Thymus (tissue), 11 donors: ENCODE measurements around the gene ATP2B2. TPM values are rescaled to one million over a fixed set of nuclear protein-coding genes. Genes with fewer than 3 reads are reported as not detected.

ENCODE experiments used
- DNase-seq, 9 donors: peaks; one replicate each; pipeline ENCODE4 v3.0.0-alpha.2; 2013; ENCODE audit warnings: low spot score in 9 of 9, low read depth in 6 of 9, missing footprints in 1 of 9
- H3K27ac ChIP-seq, 2 donors: one replicate each; pipeline ENCODE4 v1.5.1; 2013; ENCODE audit warnings: control low read depth in 1 of 2, low read depth in 1 of 2, low read length in 1 of 2, mild to moderate bottlenecking in 1 of 2, moderate library complexity in 1 of 2
- H3K27me3 ChIP-seq, 2 donors: one replicate each; pipeline ENCODE4 v1.5.1; 2013; ENCODE audit warnings: low read length in 1 of 2; ENCODE audit not compliant: control insufficient read depth in 2 of 2, insufficient read depth in 1 of 2
- H3K36me3 ChIP-seq, 2 donors: one replicate each; pipeline ENCODE4 v1.5.1; 2013; ENCODE audit warnings: low read length in 1 of 2, mild to moderate bottlenecking in 1 of 2, moderate library complexity in 1 of 2; ENCODE audit not compliant: control insufficient read depth in 2 of 2, insufficient read depth in 2 of 2
- H3K4me1 ChIP-seq, 2 donors: one replicate each; pipeline ENCODE4 v1.5.1; 2013; ENCODE audit warnings: low read length in 2 of 2; ENCODE audit not compliant: control insufficient read depth in 2 of 2, insufficient read depth in 2 of 2
- H3K4me3 ChIP-seq, 2 donors: one replicate each; pipeline ENCODE4 v1.5.1; 2013; ENCODE audit warnings: low read length in 2 of 2, control low read depth in 1 of 2, mild to moderate bottlenecking in 1 of 2
- H3K9me3 ChIP-seq, 2 donors: one replicate each; pipeline ENCODE4 v1.5.1; 2013; ENCODE audit warnings: low read length in 1 of 2, mild to moderate bottlenecking in 1 of 2; ENCODE audit not compliant: control insufficient read depth in 2 of 2, insufficient read depth in 1 of 2
- WGBS: extraction: QIAGEN DNeasy Blood & Tissue Kit; methylation state at CpG from one replicate; pipeline ENCODE4 v1.1.7; 2013; 5-methylcytosine and 5-hydroxymethylcytosine counted together
- polyA plus RNA-seq: library from polyadenylated mRNA; stranded (reverse); fragments of 200-250 nt; gene quantifications from one replicate; pipeline ENCODE4 v1.2.3, GENCODE V29; 2013
- total RNA-seq: library from RNA; stranded (reverse); fragments of 120-200 nt; gene quantifications from one replicate; pipeline ENCODE4 v1.2.4, GENCODE V29; 2013
- donor health status: healthy.

Gene ATP2B2
- total and polyA plus RNA-seq, 2 donors: 0.19 to 0.34 TPM

- 95% methylated on average over 2 of the region's 2 CpGs for WGBS
- peaks cover 0 to 27% of the 10 kb centered on the region in 2 donors for H3K27me3 ChIP-seq
- H3K4me3 ChIP-seq: no peak overlapping the region
- no peak overlapping the region for H3K27ac ChIP-seq
- H3K4me1 ChIP-seq: no peaks in the 10 kb centered on the region
- no peak for DNase-seq
- no peaks in the 10 kb centered on the region for H3K36me3 ChIP-seq
- H3K9me3 ChIP-seq: no peaks in the 10 kb centered on the region
Measured at GRCh38 chr3:10472877-10473440, 32.4 kb downstream of the ATP2B2 start.

- no peak overlapping the region for H3K27ac ChIP-seq
- no peak overlapping the region for H3K4me3 ChIP-seq
- H3K9me3 ChIP-seq: no peaks in the 10 kb centered on the region
- H3K27me3 ChIP-seq: peaks cover 0 to 27% of the 10 kb centered on the region in 2 donors
- no peaks in the 10 kb centered on the region for H3K4me1 ChIP-seq
- 21% methylated on average over 20 of the region's 20 CpGs for WGBS
- no peaks in the 10 kb centered on the region for H3K36me3 ChIP-seq
- DNase-seq: no peak
Measured at GRCh38 chr3:10471054-10471688, 34.2 kb downstream of the ATP2B2 start.

GRCh38 chr3:10470120-10471053 is 35.0 kb downstream of the ATP2B2 start:
- DNase-seq: no peak
- WGBS: 55% methylated on average over 12 of the region's 12 CpGs
- H3K27ac ChIP-seq: no peak overlapping the region
- H3K27me3 ChIP-seq: peaks cover 0 to 27% of the 10 kb centered on the region in 2 donors
- H3K9me3 ChIP-seq: no peaks in the 10 kb centered on the region
- no peaks in the 10 kb centered on the region for H3K36me3 ChIP-seq
- H3K4me3 ChIP-seq: no peak overlapping the region
- H3K4me1 ChIP-seq: no peaks in the 10 kb centered on the region

- Histone ChIP-seq H3K27ac (no peak overlapping the region), H3K4me3 (no peak overlapping the region), H3K4me1 (no peaks in the 10 kb centered on the region), H3K9me3 (no peaks in the 10 kb centered on the region), H3K36me3 (no peaks in the 10 kb centered on the region), H3K27me3 (peaks cover 0 to 27% of the 10 kb centered on the region in 2 donors)
- WGBS: 63% methylated on average over 9 of the region's 9 CpGs
- no peak for DNase-seq
Measured at GRCh38 chr3:10469441-10470119, 35.8 kb downstream of the ATP2B2 start.

GRCh38 chr3:10468613-10469354 is 36.6 kb downstream of the ATP2B2 start:
- H3K4me1 ChIP-seq: no peaks in the 10 kb centered on the region
- H3K4me3 ChIP-seq: no peak overlapping the region
- no peaks in the 10 kb centered on the region for H3K36me3 ChIP-seq
- H3K27ac ChIP-seq: no peak overlapping the region
- peaks cover 0 to 27% of the 10 kb centered on the region in 2 donors for H3K27me3 ChIP-seq
- no peaks in the 10 kb centered on the region for H3K9me3 ChIP-seq
- DNase-seq: no peak
- 84% methylated on average over 13 of the region's 13 CpGs for WGBS

- WGBS: 85% methylated on average over 11 of the region's 11 CpGs
- H3K27me3 ChIP-seq: peaks cover 0 to 27% of the 10 kb centered on the region in 2 donors
- H3K9me3 ChIP-seq: no peaks in the 10 kb centered on the region
- H3K4me1 ChIP-seq: no peaks in the 10 kb centered on the region
- H3K4me3 ChIP-seq: no peak overlapping the region
- no peak overlapping the region for H3K27ac ChIP-seq
- H3K36me3 ChIP-seq: no peaks in the 10 kb centered on the region
- DNase-seq: no peak
Measured at GRCh38 chr3:10467904-10468612, 37.3 kb downstream of the ATP2B2 start.

GRCh38 chr3:10467204-10467603 is 38.2 kb downstream of the ATP2B2 start:
- no peak overlapping the region for H3K4me3 ChIP-seq
- no peak for DNase-seq
- 90% methylated on average over 5 of the region's 5 CpGs for WGBS
- H3K27ac ChIP-seq: no peak overlapping the region
- no peaks in the 10 kb centered on the region for H3K9me3 ChIP-seq
- no peaks in the 10 kb centered on the region for H3K36me3 ChIP-seq
- H3K4me1 ChIP-seq: no peaks in the 10 kb centered on the region
- peaks cover 0 to 25% of the 10 kb centered on the region in 2 donors for H3K27me3 ChIP-seq

GRCh38 chr3:10466186-10466585 is 39.2 kb downstream of the ATP2B2 start:
- WGBS: 91% methylated on average over 5 of the region's 5 CpGs
- Histone ChIP-seq H3K27ac (no peak overlapping the region), H3K36me3 (no peaks in the 10 kb centered on the region), H3K4me3 (no peak overlapping the region), H3K9me3 (no peaks in the 10 kb centered on the region), H3K4me1 (no peaks in the 10 kb centered on the region), H3K27me3 (peaks cover 0 to 22% of the 10 kb centered on the region in 2 donors)
- DNase-seq: no peak
